GM19372 (cell line): ENCODE results near the gene MDK.
"Not testable (repeated sequence)": the region's sequence is repeated elsewhere in the genome, so short reads cannot be mapped to it uniquely, and the experiment has no call there.

Experiments
- ATAC-seq: cut with Tn5 transposase; IDR thresholded peaks from one replicate; pipeline ENCODE4 v1.9.1; 2021; ENCODE audit warnings: mild to moderate bottlenecking, low read depth, moderate library complexity; ENCODE audit not compliant: unreplicated experiment

Gene MDK

GRCh38 chr11:46366661-46367161, 14.8 kb upstream of the MDK start:
- no peak for ATAC-seq

- peak; percentile 79 for ATAC-seq
These were observed 14.1 kb upstream of the MDK start for GRCh38 chr11:46367244-46367915.

GRCh38 chr11:46367916-46368267, 13.6 kb upstream of the MDK start:
- no peak for ATAC-seq

GRCh38 chr11:46369458-46370152, 11.9 kb upstream of the MDK start:
- peak; percentile 59 for ATAC-seq

- no peak for ATAC-seq
These were observed 11.2 kb upstream of the MDK start for GRCh38 chr11:46370253-46370652.

- ATAC-seq, result not testable (repeated sequence)
These were observed 10.2 kb upstream of the MDK start for GRCh38 chr11:46371262-46371661.

GRCh38 chr11:46372086-46372485, 9.4 kb upstream of the MDK start:
- no peak for ATAC-seq

GRCh38 chr11:46372501-46372900, 9.0 kb upstream of the MDK start:
- not testable (repeated sequence) for ATAC-seq

- no peak for ATAC-seq
These were observed 7.4 kb upstream of the MDK start for GRCh38 chr11:46373787-46374740.

GRCh38 chr11:46374815-46375214, 6.7 kb upstream of the MDK start:
- ATAC-seq, result no peak

- no peak for ATAC-seq
These were observed 5.9 kb upstream of the MDK start for GRCh38 chr11:46375392-46376101.

- ATAC-seq, result no peak
These were observed 5.0 kb upstream of the MDK start for GRCh38 chr11:46376258-46377050.

- no peak for ATAC-seq
These were observed 4.2 kb upstream of the MDK start for GRCh38 chr11:46377290-46377689.

GRCh38 chr11:46377831-46378230, 3.6 kb upstream of the MDK start:
- no peak for ATAC-seq

GRCh38 chr11:46378296-46378695, 3.2 kb upstream of the MDK start:
- ATAC-seq, result no peak

- ATAC-seq, result no peak
These were observed 2.5 kb upstream of the MDK start for GRCh38 chr11:46378811-46379481.

- not testable (repeated sequence) for ATAC-seq
These were observed 1.8 kb upstream of the MDK start for GRCh38 chr11:46379482-46380293.

- no peak for ATAC-seq
These were observed 975 bp upstream of the MDK start for GRCh38 chr11:46380340-46381047.
